Measurements from ENCODE around the gene PAK4. TPM values are rescaled to one million over a fixed set of nuclear protein-coding genes. Genes with fewer than 3 reads are reported as not detected.
"Not testable (repeated sequence)": the region's sequence is repeated elsewhere in the genome, so short reads cannot be mapped to it uniquely, and the experiment has no call there.

The PAK4 gene
- total and polyA plus RNA-seq, 8 donors: 19.4 to 38.4 (median 29.4) TPM

GRCh38 chr19:39113199-39113598 lies 12.4 kb upstream of the PAK4 start:
- WGBS, 2 donors: 76 to 82% methylated on average over 10 of the region's 10 CpGs

GRCh38 chr19:39115105-39115847 lies 10.3 kb upstream of the PAK4 start:
- no peaks in the 10 kb centered on the region for H3K9me3 ChIP-seq
- H3K4me3 ChIP-seq: no peak overlapping the region
- intact Hi-C loops (cut with DNase I): loop anchor here in 1 of 3 donors (5.0 kb wide), 1 partner anchor 212 kb away; no protein-coding TSS in a partner anchor
- ATAC-seq (no peak), FAIRE-seq (no peak), DNase-seq (no peak)
- peaks cover 0 to 4% (median 0%) of the 10 kb centered on the region in 3 donors for H3K4me1 ChIP-seq
- H3K27ac ChIP-seq: no peak overlapping the region
- no peak for TF ChIP-seq CTCF (IDR thresholded peaks at IDR 0.05)
- H3K27me3 ChIP-seq: no peaks in the 10 kb centered on the region
- WGBS, 2 donors: 87% methylated on average over 11 of the region's 11 CpGs
- no peaks in the 10 kb centered on the region for H3K36me3 ChIP-seq

More at GRCh38 chr19:39113199-39113598, 12.4 kb upstream of the PAK4 start:
- no peak overlapping the region for H3K4me3 ChIP-seq
- FAIRE-seq: no peak
- H3K27ac ChIP-seq: no peak overlapping the region
- no peaks in the 10 kb centered on the region for H3K27me3 ChIP-seq
- ATAC-seq: no peak
- peaks cover 0 to 4% (median 0%) of the 10 kb centered on the region in 3 donors for H3K4me1 ChIP-seq
- no peaks in the 10 kb centered on the region for H3K9me3 ChIP-seq
- DNase-seq: no peak
- no peaks in the 10 kb centered on the region for H3K36me3 ChIP-seq
- no peak for TF ChIP-seq CTCF (IDR thresholded peaks at IDR 0.05)
- intact Hi-C loops (cut with DNase I): no loop called here

GRCh38 chr19:39117023-39117422 lies 8.6 kb upstream of the PAK4 start:
- H3K9me3 ChIP-seq, H3K27me3 ChIP-seq, H3K4me1 ChIP-seq, H3K4me3 ChIP-seq, H3K36me3 ChIP-seq, FAIRE-seq, ATAC-seq, DNase-seq, H3K27ac ChIP-seq: not testable (repeated sequence)
- intact Hi-C loops (cut with DNase I): loop anchor here in 1 of 3 donors (5.0 kb wide), 1 partner anchor 210 kb away; no protein-coding TSS in a partner anchor
- 84 to 90% methylated on average over 8 of the region's 8 CpGs for WGBS, 2 donors

- intact Hi-C loops (cut with DNase I): loop anchor here in 2 of 3 donors (5.0 kb wide), 1 partner anchor 207 kb away; no protein-coding TSS in a partner anchor
These were observed 5.8 kb upstream of the PAK4 start for GRCh38 chr19:39119830-39120229.

More at GRCh38 chr19:39119830-39120229, 5.8 kb upstream of the PAK4 start:
- ATAC-seq (no peak), DNase-seq (no peak), FAIRE-seq (no peak)
- Histone ChIP-seq H3K36me3 (no peaks in the 10 kb centered on the region), H3K9me3 (no peaks in the 10 kb centered on the region), H3K4me3 (no peak overlapping the region), H3K27ac (no peak overlapping the region), H3K27me3 (no peaks in the 10 kb centered on the region), H3K4me1 (no peaks in the 10 kb centered on the region)
- 64 to 73% methylated on average over 1 of the region's 1 CpG for WGBS, 2 donors
- no peak for TF ChIP-seq CTCF (IDR thresholded peaks at IDR 0.05)
